Activated T-helper 1 cell treated with anti-CD3 and anti-CD28 coated beads, Interleukin-2, amount 50 U/mL, for 16 hours (primary cell): ENCODE results near the gene MAGI1.
"Not testable (repeated sequence)": the region's sequence is repeated elsewhere in the genome, so short reads cannot be mapped to it uniquely, and the experiment has no call there.

ENCODE experiments used
- DNase-seq, 2 donors: peaks; one replicate each; pipeline ENCODE4 v3.0.0-alpha.2; 2020; ENCODE audit warnings: low read depth in 1 of 2, low spot score in 1 of 2

MAGI1 gene

GRCh38 chr3:65638301-65638700, 400.4 kb downstream of the MAGI1 start:
- DNase-seq: no peak

GRCh38 chr3:65636326-65636725, 402.4 kb downstream of the MAGI1 start:
- no peak for DNase-seq

- no peak for DNase-seq
Observed at GRCh38 chr3:65635657-65636056, 403.1 kb downstream of the MAGI1 start.

GRCh38 chr3:65633018-65633638, 405.6 kb downstream of the MAGI1 start:
- no peak for DNase-seq

- no peak for DNase-seq
Observed at GRCh38 chr3:65632414-65632813, 406.3 kb downstream of the MAGI1 start.

GRCh38 chr3:65628978-65629377, 409.7 kb downstream of the MAGI1 start:
- DNase-seq: no peak

- no peak for DNase-seq
Observed at GRCh38 chr3:65627062-65627461, 411.7 kb downstream of the MAGI1 start.

- no peak for DNase-seq
Observed at GRCh38 chr3:65625305-65625704, 413.4 kb downstream of the MAGI1 start.

- no peak for DNase-seq
Observed at GRCh38 chr3:65623362-65623761, 415.4 kb downstream of the MAGI1 start.

GRCh38 chr3:65619888-65620287, 418.8 kb downstream of the MAGI1 start:
- no peak for DNase-seq

GRCh38 chr3:65619451-65619881, 419.3 kb downstream of the MAGI1 start:
- DNase-seq: no peak

GRCh38 chr3:65618599-65618998, 420.1 kb downstream of the MAGI1 start:
- DNase-seq: no peak

GRCh38 chr3:65617787-65618186, 420.9 kb downstream of the MAGI1 start:
- no peak for DNase-seq

GRCh38 chr3:65617209-65617608, 421.5 kb downstream of the MAGI1 start:
- DNase-seq: no peak

- DNase-seq: no peak
Observed at GRCh38 chr3:65616563-65616962, 422.2 kb downstream of the MAGI1 start.

GRCh38 chr3:65615329-65615728, 423.4 kb downstream of the MAGI1 start:
- no peak for DNase-seq

- no peak for DNase-seq
Observed at GRCh38 chr3:65614585-65614984, 424.1 kb downstream of the MAGI1 start.

GRCh38 chr3:65607965-65608460, 430.7 kb downstream of the MAGI1 start:
- not testable (repeated sequence) for DNase-seq

GRCh38 chr3:65607101-65607500, 431.6 kb downstream of the MAGI1 start:
- DNase-seq: no peak

- no peak for DNase-seq
Observed at GRCh38 chr3:65605876-65606432, 432.8 kb downstream of the MAGI1 start.

GRCh38 chr3:65604863-65605526, 433.7 kb downstream of the MAGI1 start:
- DNase-seq: no peak

GRCh38 chr3:65603631-65604030, 435.1 kb downstream of the MAGI1 start:
- no peak for DNase-seq
